Gastrocnemius medialis (tissue), 4 donors: ENCODE data around the gene TSPAN12.

Experiments used
- POLR2A ChIP-seq, 2 donors: fragments of 450-650 bp; IDR thresholded peaks; one replicate each; pipeline ENCODE4 v1.6.1; 2017; ENCODE audit warnings: antibody characterized with exemption in 2 of 2, mild to moderate bottlenecking in 2 of 2, moderate library complexity in 2 of 2
- TF ChIP-seq, protein P1 (sequence below), 5 experiments: fragments of 450-650 bp in 3 of 5; fragments of 200-600 bp in 2 of 5; sonication (generic) in 2 of 5; IDR thresholded peaks in 4 of 5; conservative IDR thresholded peaks in 1 of 5; 1 replicate in 4 of 5; 2 replicates in 1 of 5; pipeline ENCODE4 v1.5.1; 2016 to 2019; ENCODE audit warnings: antibody characterized with exemption in 5 of 5, mild to moderate bottlenecking in 3 of 5, moderate library complexity in 3 of 5

DNA sequence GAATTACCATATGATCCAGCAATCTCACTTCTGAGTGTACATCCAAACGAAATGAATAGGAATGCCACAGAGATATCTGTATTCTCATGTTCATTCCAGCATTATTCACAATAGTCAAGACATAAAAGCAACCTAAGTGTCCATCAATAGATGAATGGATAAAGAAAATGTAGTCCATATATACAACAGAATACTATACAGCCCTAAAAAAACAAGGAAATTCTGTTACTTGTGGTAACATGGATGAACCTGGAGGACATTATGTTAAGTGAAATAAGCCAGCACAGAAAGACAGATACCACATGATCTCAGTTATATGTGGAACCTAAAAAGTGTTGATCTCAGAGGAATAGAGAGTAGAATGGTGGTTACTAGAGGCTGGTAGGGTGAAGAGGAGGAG is 26.7 kb downstream of the TSPAN12 start:
- TF ChIP-seq, protein P1, sequence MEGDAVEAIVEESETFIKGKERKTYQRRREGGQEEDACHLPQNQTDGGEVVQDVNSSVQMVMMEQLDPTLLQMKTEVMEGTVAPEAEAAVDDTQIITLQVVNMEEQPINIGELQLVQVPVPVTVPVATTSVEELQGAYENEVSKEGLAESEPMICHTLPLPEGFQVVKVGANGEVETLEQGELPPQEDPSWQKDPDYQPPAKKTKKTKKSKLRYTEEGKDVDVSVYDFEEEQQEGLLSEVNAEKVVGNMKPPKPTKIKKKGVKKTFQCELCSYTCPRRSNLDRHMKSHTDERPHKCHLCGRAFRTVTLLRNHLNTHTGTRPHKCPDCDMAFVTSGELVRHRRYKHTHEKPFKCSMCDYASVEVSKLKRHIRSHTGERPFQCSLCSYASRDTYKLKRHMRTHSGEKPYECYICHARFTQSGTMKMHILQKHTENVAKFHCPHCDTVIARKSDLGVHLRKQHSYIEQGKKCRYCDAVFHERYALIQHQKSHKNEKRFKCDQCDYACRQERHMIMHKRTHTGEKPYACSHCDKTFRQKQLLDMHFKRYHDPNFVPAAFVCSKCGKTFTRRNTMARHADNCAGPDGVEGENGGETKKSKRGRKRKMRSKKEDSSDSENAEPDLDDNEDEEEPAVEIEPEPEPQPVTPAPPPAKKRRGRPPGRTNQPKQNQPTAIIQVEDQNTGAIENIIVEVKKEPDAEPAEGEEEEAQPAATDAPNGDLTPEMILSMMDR (IDR thresholded peaks at IDR 0.05 in 4 of 5, conservative IDR thresholded peaks at IDR 0.05 in 1 of 5) = no peak
- TF ChIP-seq POLR2A (IDR thresholded peaks at IDR 0.05) = no peak
